Activated CD4-positive, alpha-beta T cell treated with anti-CD3 and anti-CD28 coated beads for 48 hours (primary cell): ENCODE measurements around the gene NMT1.

Source experiments
- DNase-seq: peaks from one replicate; pipeline ENCODE4 v3.0.0-alpha.2; 2020

Gene NMT1

GRCh38 chr17:45137561-45138305, 76.6 kb downstream of the NMT1 start:
- no peak for DNase-seq

- DNase-seq, result no peak
Measured at GRCh38 chr17:45138911-45139532, 77.9 kb downstream of the NMT1 start.

- DNase-seq, result no peak
Measured at GRCh38 chr17:45139533-45139920, 78.4 kb downstream of the NMT1 start.

GRCh38 chr17:45143094-45143670, 82.1 kb downstream of the NMT1 start:
- no peak for DNase-seq

GRCh38 chr17:45143767-45144198, 82.7 kb downstream of the NMT1 start:
- peak; percentile 43 for DNase-seq

GRCh38 chr17:45144199-45145034, 83.3 kb downstream of the NMT1 start:
- DNase-seq, result peak; percentile 28

GRCh38 chr17:45145035-45145389, 83.9 kb downstream of the NMT1 start:
- no peak for DNase-seq

- no peak for DNase-seq
Measured at GRCh38 chr17:45146166-45146565, 85.0 kb downstream of the NMT1 start.

- no peak for DNase-seq
Measured at GRCh38 chr17:45146592-45146889, 85.4 kb downstream of the NMT1 start.

- DNase-seq, result no peak
Measured at GRCh38 chr17:45146890-45147580, 85.9 kb downstream of the NMT1 start.

- peak; percentile 89 for DNase-seq
Measured at GRCh38 chr17:45147581-45148182, 86.6 kb downstream of the NMT1 start.

GRCh38 chr17:45148183-45149036, 87.3 kb downstream of the NMT1 start, which contains the start of gene HEXIM1:
Gene HEXIM1 (plus strand): TSS chr17:45148475. CDS start chr17:45149191, 716 bp downstream.
- DNase-seq, result peak; percentile 99

GRCh38 chr17:45149037-45149668, 88.0 kb downstream of the NMT1 start:
- DNase-seq, result peak; percentile 82

- peak; percentile 60 for DNase-seq
Measured at GRCh38 chr17:45149669-45150664, 88.8 kb downstream of the NMT1 start.

GRCh38 chr17:45150911-45151809, 90.0 kb downstream of the NMT1 start:
- DNase-seq, result no peak

GRCh38 chr17:45155029-45155428, 93.9 kb downstream of the NMT1 start:
- DNase-seq, result no peak

GRCh38 chr17:45155483-45155882, 94.4 kb downstream of the NMT1 start:
- no peak for DNase-seq

- DNase-seq, result no peak
Measured at GRCh38 chr17:45156242-45156641, 95.1 kb downstream of the NMT1 start.
